KMS-11 (cell line): Measurements from ENCODE around the gene SETBP1.
A peak's percentile ranks its signal among the peaks of the same experiment; 100 is the strongest.

ENCODE experiments used
- H2AFZ ChIP-seq: fragments of 200-600 bp; sonication (generic); 2 replicates; pipeline ENCODE4 v1.6.1; 2016; ENCODE audit warnings: antibody characterized with exemption, mixed run types, low read depth
- H3K27ac ChIP-seq: fragments of 200-600 bp; sonication (generic); 2 replicates; pipeline ENCODE4 v1.6.1; 2016; ENCODE audit warnings: mild to moderate bottlenecking, mixed run types
- H3K27me3 ChIP-seq: fragments of 200-600 bp; sonication (generic); 2 replicates; pipeline ENCODE4 v1.6.1; 2017; ENCODE audit warnings: mild to moderate bottlenecking, low read depth, mixed run types, moderate library complexity; ENCODE audit not compliant: insufficient read depth
- H3K36me3 ChIP-seq: fragments of 200-600 bp; sonication (generic); 2 replicates; pipeline ENCODE4 v1.6.1; 2017; ENCODE audit warnings: mild to moderate bottlenecking, mixed run types; ENCODE audit not compliant: insufficient read depth
- H3K4me1 ChIP-seq: fragments of 200-600 bp; sonication (generic); 2 replicates; pipeline ENCODE4 v1.6.1; 2016; ENCODE audit warnings: mild to moderate bottlenecking, low read depth, mixed run types; ENCODE audit not compliant: poor library complexity, severe bottlenecking
- H3K4me2 ChIP-seq: fragments of 200-600 bp; sonication (generic); 2 replicates; pipeline ENCODE4 v1.7.0; 2016; ENCODE audit warnings: mild to moderate bottlenecking, mixed run types
- H3K4me3 ChIP-seq: fragments of 200-600 bp; sonication (generic); IDR thresholded peaks from 2 replicates; pipeline ENCODE4 v1.6.1; 2017; ENCODE audit warnings: low read depth, low read length, mixed read lengths; ENCODE audit not compliant: insufficient read depth
- H3K79me2 ChIP-seq: fragments of 200-600 bp; sonication (generic); 2 replicates; pipeline ENCODE4 v1.6.1; 2016; ENCODE audit warnings: low read depth, mixed run types; ENCODE audit not compliant: insufficient read depth
- H3K9ac ChIP-seq: fragments of 200-600 bp; sonication (generic); 2 replicates; pipeline ENCODE4 v1.6.1; 2016; ENCODE audit warnings: mild to moderate bottlenecking, mixed run types
- H4K20me1 ChIP-seq: fragments of 200-600 bp; sonication (generic); 2 replicates; pipeline ENCODE4 v1.6.1; 2016; ENCODE audit warnings: mild to moderate bottlenecking, mixed run types; ENCODE audit not compliant: insufficient read depth
- TF ChIP-seq, protein P1 (sequence below): fragments of 200-600 bp; sonication (generic); conservative IDR thresholded peaks from 2 replicates; pipeline ENCODE4 v1.6.1; 2017; ENCODE audit warnings: low read depth, mild to moderate bottlenecking, antibody characterized with exemption, low read length, moderate library complexity, mixed read lengths

SETBP1 gene

GRCh38 chr18:44672506-44672905, 8.2 kb upstream of the SETBP1 start:
- H3K79me2 ChIP-seq: no peaks in the 10 kb centered on the region
- no peaks in the 10 kb centered on the region for H3K4me1 ChIP-seq
- no peaks in the 10 kb centered on the region for H3K36me3 ChIP-seq
- TF ChIP-seq, protein P1, sequence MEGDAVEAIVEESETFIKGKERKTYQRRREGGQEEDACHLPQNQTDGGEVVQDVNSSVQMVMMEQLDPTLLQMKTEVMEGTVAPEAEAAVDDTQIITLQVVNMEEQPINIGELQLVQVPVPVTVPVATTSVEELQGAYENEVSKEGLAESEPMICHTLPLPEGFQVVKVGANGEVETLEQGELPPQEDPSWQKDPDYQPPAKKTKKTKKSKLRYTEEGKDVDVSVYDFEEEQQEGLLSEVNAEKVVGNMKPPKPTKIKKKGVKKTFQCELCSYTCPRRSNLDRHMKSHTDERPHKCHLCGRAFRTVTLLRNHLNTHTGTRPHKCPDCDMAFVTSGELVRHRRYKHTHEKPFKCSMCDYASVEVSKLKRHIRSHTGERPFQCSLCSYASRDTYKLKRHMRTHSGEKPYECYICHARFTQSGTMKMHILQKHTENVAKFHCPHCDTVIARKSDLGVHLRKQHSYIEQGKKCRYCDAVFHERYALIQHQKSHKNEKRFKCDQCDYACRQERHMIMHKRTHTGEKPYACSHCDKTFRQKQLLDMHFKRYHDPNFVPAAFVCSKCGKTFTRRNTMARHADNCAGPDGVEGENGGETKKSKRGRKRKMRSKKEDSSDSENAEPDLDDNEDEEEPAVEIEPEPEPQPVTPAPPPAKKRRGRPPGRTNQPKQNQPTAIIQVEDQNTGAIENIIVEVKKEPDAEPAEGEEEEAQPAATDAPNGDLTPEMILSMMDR: no peak
- H3K4me2 ChIP-seq: no peak overlapping the region
- H3K9ac ChIP-seq: no peak overlapping the region
- no peak overlapping the region for H3K27ac ChIP-seq
- H3K27me3 ChIP-seq: no peaks in the 10 kb centered on the region
- no peak overlapping the region for H3K4me3 ChIP-seq
- H2AFZ ChIP-seq: no peak overlapping the region
- H4K20me1 ChIP-seq: no peaks in the 10 kb centered on the region

DNA sequence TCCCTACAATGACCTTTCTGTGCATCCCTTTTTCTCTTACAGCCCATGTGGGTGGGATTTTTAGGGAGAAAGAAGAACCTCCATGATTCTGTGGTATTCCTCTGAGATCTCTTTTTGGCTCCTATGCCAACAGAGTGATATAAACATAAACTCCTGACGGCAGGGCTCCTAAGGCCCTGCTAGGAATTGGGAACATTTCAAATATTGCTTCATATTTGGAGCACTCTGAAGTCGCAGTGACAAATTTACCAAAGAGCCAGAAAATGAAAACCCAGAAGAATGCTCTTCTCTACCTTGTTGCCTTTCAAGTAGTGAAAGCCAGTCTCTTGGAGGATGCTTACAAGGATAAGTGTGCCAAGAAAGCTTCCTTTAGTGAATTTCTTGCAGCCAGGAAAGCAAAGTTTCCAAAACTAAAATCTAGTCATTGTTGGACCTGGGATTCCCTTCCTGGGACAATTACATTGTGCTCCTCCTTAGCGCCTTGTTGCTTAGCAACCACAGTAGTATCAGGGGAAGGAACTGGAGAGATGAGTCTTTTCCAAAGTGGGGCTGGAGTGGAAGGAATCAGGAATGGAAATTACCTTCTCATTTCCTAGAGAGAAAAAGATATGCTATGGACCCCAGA, 7.3 kb upstream of the SETBP1 start:
- no peak overlapping the region for H3K27ac ChIP-seq
- H3K79me2 ChIP-seq: peaks cover 6% of the 10 kb centered on the region; the same call in 1 of the 2 replicates
- H3K4me1 ChIP-seq: peaks cover 5% of the 10 kb centered on the region
- H3K9ac ChIP-seq: no peak overlapping the region
- H4K20me1 ChIP-seq: no peaks in the 10 kb centered on the region
- no peaks in the 10 kb centered on the region for H3K27me3 ChIP-seq
- no peak overlapping the region for H3K4me3 ChIP-seq
- TF ChIP-seq, protein P1: no peak
- H2AFZ ChIP-seq: no peak overlapping the region
- H3K36me3 ChIP-seq: no peaks in the 10 kb centered on the region
- no peak overlapping the region for H3K4me2 ChIP-seq

- no peak overlapping the region for H3K4me3 ChIP-seq
- H2AFZ ChIP-seq: no peak overlapping the region
- no peaks in the 10 kb centered on the region for H3K27me3 ChIP-seq
- no peaks in the 10 kb centered on the region for H3K36me3 ChIP-seq
- no peaks in the 10 kb centered on the region for H4K20me1 ChIP-seq
- H3K9ac ChIP-seq: no peak overlapping the region
- H3K4me2 ChIP-seq: no peak overlapping the region; the same call in 1 of the 2 replicates
- no peak overlapping the region for H3K27ac ChIP-seq
- H3K79me2 ChIP-seq: peaks cover 33% of the 10 kb centered on the region
- TF ChIP-seq, protein P1: no peak
- peaks cover 12% of the 10 kb centered on the region for H3K4me1 ChIP-seq
Observed at GRCh38 chr18:44677933-44678332, 2.8 kb upstream of the SETBP1 start.

GRCh38 chr18:44678725-44679055, 2.0 kb upstream of the SETBP1 start:
- Histone ChIP-seq H3K27me3 (no peaks in the 10 kb centered on the region), H2AFZ (no peak overlapping the region), H3K4me2 (peak overlapping the region; percentile 59), H3K79me2 (peaks cover 41% of the 10 kb centered on the region), H3K27ac (peak overlapping the region; percentile 92), H4K20me1 (no peaks in the 10 kb centered on the region), H3K4me1 (peaks cover 19% of the 10 kb centered on the region), H3K4me3 (no peak overlapping the region), H3K36me3 (no peaks in the 10 kb centered on the region), H3K9ac (peak overlapping the region; percentile 98)
- TF ChIP-seq, protein P1: no peak
